H1 (cell line): ENCODE data around the gene FLNC. TPM values are rescaled to one million over a fixed set of nuclear protein-coding genes. Genes with fewer than 3 reads are reported as not detected.

Experiments used
- CTCF ChIA-PET: fragments of 300-600 bp; sonication (Branson Sonifier 250); formaldehyde crosslinking; loops from one replicate; lab custom pipeline; 2021; ENCODE audit not compliant: partially characterized antibody; lab: Charles Lee
- POLR2A ChIA-PET: fragments of 300-600 bp; sonication (Branson Sonifier 250); formaldehyde crosslinking; loops from one replicate; lab custom pipeline; 2021; ENCODE audit warnings: inconsistent platforms; ENCODE audit not compliant: partially characterized antibody; lab: Charles Lee
- DNase-seq, 2 experiments: peaks; one replicate each; pipeline versions ENCODE4 v3.0.0 to v3.0.0-alpha.2; 2010 to 2022; ENCODE audit warnings: low spot score in 2 of 2, low read depth in 1 of 2, mixed read lengths in 1 of 2
- FAIRE-seq: peaks from 2 replicates; lab custom pipeline; 2011; peaks lifted over from hg19 to GRCh38; lab: Jason Lieb, UNC
- H2AFZ ChIP-seq: 2 replicates; pipeline ENCODE4 v1.8.1; 2012; ENCODE audit warnings: low read length, inconsistent platforms
- H2AK5ac ChIP-seq: 2 replicates; pipeline ENCODE4 v1.6.1; 2013; ENCODE audit warnings: low read depth, low read length
- H2BK120ac ChIP-seq: replicated peaks from 2 replicates; pipeline ENCODE3; 2013; ENCODE audit warnings: low read depth, low read length, inconsistent platforms
- H2BK12ac ChIP-seq: 2 replicates; pipeline ENCODE4 v1.6.1; 2013; ENCODE audit warnings: low read depth, low read length
- H2BK15ac ChIP-seq: 2 replicates; pipeline ENCODE4 v1.6.1; 2013; ENCODE audit warnings: low read length
- H2BK20ac ChIP-seq: 2 replicates; pipeline ENCODE4 v1.6.1; 2013; ENCODE audit warnings: low read length
- H2BK5ac ChIP-seq: 2 replicates; pipeline ENCODE4 v1.6.1; 2013; ENCODE audit warnings: low read depth, low read length
- H3K14ac ChIP-seq: 2 replicates; pipeline ENCODE4 v1.6.1; 2013; ENCODE audit warnings: inconsistent platforms; ENCODE audit not compliant: insufficient read length
- H3K18ac ChIP-seq: 2 replicates; pipeline ENCODE4 v1.6.1; 2013; ENCODE audit warnings: low read length; ENCODE audit errors: extremely low read depth
- H3K23ac ChIP-seq: 2 replicates; pipeline ENCODE4 v1.6.1; 2013; ENCODE audit warnings: inconsistent platforms; ENCODE audit not compliant: insufficient read length
- H3K23me2 ChIP-seq: 2 replicates; pipeline ENCODE4 v1.6.1; 2013; ENCODE audit warnings: low read depth, low read length
- H3K27ac ChIP-seq: 2 replicates; pipeline ENCODE4 v1.6.1; 2011; ENCODE audit warnings: low read depth, low read length, inconsistent platforms
- H3K27me3 ChIP-seq, 4 experiments: replicated peaks in 1 of 4; 1 replicate in 1 of 4; 2 replicates in 3 of 4; pipeline versions ENCODE4 v1.6.1 to v1.8.1; 2011 to 2013; ENCODE audit warnings: low read length in 3 of 4, mild to moderate bottlenecking in 3 of 4, inconsistent platforms in 2 of 4, mixed read lengths in 2 of 4, moderate library complexity in 1 of 4; ENCODE audit not compliant: control insufficient read depth in 3 of 4, insufficient read depth in 3 of 4; ENCODE audit errors: extremely low read depth in 1 of 4
- H3K36me3 ChIP-seq, 4 experiments: 2 replicates each; pipeline versions ENCODE4 v1.6.1 to v1.8.1; 2011 to 2013; ENCODE audit warnings: mild to moderate bottlenecking in 4 of 4, low read length in 3 of 4, moderate library complexity in 2 of 4, control low read depth in 1 of 4, inconsistent platforms in 1 of 4; ENCODE audit not compliant: insufficient read depth in 4 of 4, control insufficient read depth in 2 of 4
- H3K4ac ChIP-seq: replicated peaks from 2 replicates; pipeline ENCODE3; 2013; ENCODE audit warnings: low read length, low read depth, mixed read lengths, inconsistent platforms; ENCODE audit not compliant: insufficient read length
- H3K4me1 ChIP-seq, 4 experiments: replicated peaks in 1 of 4; 1 replicate in 1 of 4; 2 replicates in 3 of 4; pipeline versions ENCODE4 v1.6.1 to v1.8.1; 2011 to 2013; ENCODE audit warnings: low read length in 3 of 4, inconsistent platforms in 2 of 4, mixed read lengths in 1 of 4; ENCODE audit not compliant: insufficient read depth in 4 of 4, control insufficient read depth in 3 of 4
- H3K4me2 ChIP-seq, 2 experiments: 2 replicates each; pipeline versions ENCODE4 v1.6.1 to v1.8.1; 2011 to 2013; ENCODE audit warnings: low read depth in 2 of 2, low read length in 2 of 2, control low read depth in 1 of 2, inconsistent platforms in 1 of 2, mild to moderate bottlenecking in 1 of 2; ENCODE audit not compliant: insufficient read depth in 1 of 2
- H3K4me3 ChIP-seq, 4 experiments: fragments of 200-600, 300-600 bp in 1 of 4; sonication (generic), shearing (Covaris generic), sonication (Bioruptor Twin) in 1 of 4; 2 replicates each; pipeline versions ENCODE4 v1.5.1 to v1.8.1; 2011 to 2016; ENCODE audit warnings: low read length in 4 of 4, low read depth in 3 of 4, control low read depth in 2 of 4, inconsistent platforms in 2 of 4, mild to moderate bottlenecking in 2 of 4, mixed read lengths in 1 of 4, moderate library complexity in 1 of 4; ENCODE audit not compliant: insufficient read depth in 2 of 4; ENCODE audit errors: extremely low read depth in 1 of 4
- H3K56ac ChIP-seq: replicated peaks from 2 replicates; pipeline ENCODE3; 2013; ENCODE audit warnings: low read depth, mild to moderate bottlenecking, mixed read lengths, low read length, inconsistent platforms; ENCODE audit not compliant: insufficient read length
- H3K79me1 ChIP-seq: 2 replicates; pipeline ENCODE4 v1.6.1; 2013; ENCODE audit warnings: low read depth, low read length, control low read depth
- H3K79me2 ChIP-seq, 2 experiments: 2 replicates each; pipeline versions ENCODE4 v1.6.1 to v1.8.1; 2012 to 2013; ENCODE audit warnings: low read length in 2 of 2, mild to moderate bottlenecking in 2 of 2, inconsistent platforms in 1 of 2; ENCODE audit not compliant: insufficient read depth in 2 of 2, control insufficient read depth in 1 of 2
- H3K9ac ChIP-seq, 4 experiments: replicated peaks in 1 of 4; 1 replicate in 1 of 4; 2 replicates in 3 of 4; pipeline versions ENCODE4 v1.6.1 to v1.8.1; 2011 to 2013; ENCODE audit warnings: low read depth in 3 of 4, low read length in 3 of 4, control low read depth in 2 of 4, mild to moderate bottlenecking in 2 of 4, moderate library complexity in 2 of 4, inconsistent platforms in 1 of 4; ENCODE audit errors: extremely low read depth in 1 of 4
- H3K9me3 ChIP-seq, 2 experiments: 2 replicates each; pipeline versions ENCODE4 v1.6.1 to v1.8.1; 2012 to 2013; ENCODE audit warnings: mild to moderate bottlenecking in 2 of 2, moderate library complexity in 2 of 2, control low read depth in 1 of 2, inconsistent platforms in 1 of 2, low read depth in 1 of 2, low read length in 1 of 2, mixed read lengths in 1 of 2; ENCODE audit not compliant: insufficient read depth in 2 of 2
- H4K20me1 ChIP-seq, 2 experiments: replicated peaks in 1 of 2; 2 replicates each; pipeline versions ENCODE3 to v1.8.1; 2011 to 2013; ENCODE audit warnings: inconsistent platforms in 2 of 2, low read length in 2 of 2, mild to moderate bottlenecking in 1 of 2; ENCODE audit not compliant: insufficient read depth in 2 of 2, control insufficient read depth in 1 of 2
- H4K5ac ChIP-seq: 2 replicates; pipeline ENCODE4 v1.6.1; 2013; ENCODE audit warnings: low read length, low read depth, mixed read lengths, inconsistent platforms; ENCODE audit not compliant: insufficient read length
- H4K8ac ChIP-seq: 2 replicates; pipeline ENCODE4 v1.8.0; 2013; ENCODE audit warnings: mild to moderate bottlenecking, moderate library complexity, low read length, inconsistent platforms; ENCODE audit not compliant: insufficient read depth; ENCODE audit errors: extremely low read depth
- H4K91ac ChIP-seq: replicated peaks from 2 replicates; pipeline ENCODE3; 2013; ENCODE audit warnings: low read length, mixed read lengths, inconsistent platforms; ENCODE audit not compliant: insufficient read length
- CTBP2 ChIP-seq: IDR thresholded peaks from 2 replicates; pipeline ENCODE4 v1.7.0; 2011; ENCODE audit warnings: borderline replicate concordance, mild to moderate bottlenecking, moderate library complexity, mixed read lengths, low read length; ENCODE audit not compliant: insufficient read depth, insufficient read length
- EP300 ChIP-seq, 2 experiments: IDR thresholded peaks; 1 replicate in 1 of 2; 2 replicates in 1 of 2; pipeline ENCODE4 v1.6.1; 2011 to 2012; ENCODE audit warnings: low read depth in 2 of 2, low read length in 2 of 2, mild to moderate bottlenecking in 2 of 2, borderline replicate concordance in 1 of 2, inconsistent platforms in 1 of 2, moderate library complexity in 1 of 2
- GABPA ChIP-seq: IDR thresholded peaks from 2 replicates; pipeline ENCODE4 v1.6.1; 2011; ENCODE audit warnings: mild to moderate bottlenecking, low read length, moderate library complexity, borderline replicate concordance; ENCODE audit not compliant: insufficient read depth
- HDAC6 ChIP-seq: IDR thresholded peaks from one replicate; pipeline ENCODE4 v1.7.1; 2012; ENCODE audit warnings: low read depth, mild to moderate bottlenecking, inconsistent platforms, low read length, moderate library complexity
- KDM4A ChIP-seq: IDR thresholded peaks from one replicate; pipeline ENCODE4 v1.7.1; 2012; ENCODE audit warnings: low read depth, mild to moderate bottlenecking, moderate library complexity, low read length, inconsistent platforms; ENCODE audit not compliant: severe bottlenecking
- MAFK ChIP-seq: IDR thresholded peaks from 2 replicates; pipeline ENCODE4 v1.6.1; 2012; ENCODE audit warnings: low read depth, mild to moderate bottlenecking, improper control_type of control experiment, low read length
- POLR2AphosphoS5 ChIP-seq: IDR thresholded peaks from 2 replicates; pipeline ENCODE4 v1.6.1; 2011; ENCODE audit warnings: low read depth, low read length
- RBBP5 ChIP-seq: IDR thresholded peaks from 2 replicates; pipeline ENCODE4 v1.7.1; 2012; ENCODE audit warnings: low read depth, mild to moderate bottlenecking, inconsistent platforms, low read length, moderate library complexity, borderline replicate concordance
- RFX5 ChIP-seq: IDR thresholded peaks from 2 replicates; pipeline ENCODE4 v1.6.1; 2011; ENCODE audit warnings: low read depth, low read length, improper control_type of control experiment, borderline replicate concordance
- RXRA ChIP-seq: IDR thresholded peaks from 2 replicates; pipeline ENCODE4 v1.6.1; 2011; ENCODE audit warnings: low read depth, mild to moderate bottlenecking, low read length, moderate library complexity; ENCODE audit not compliant: insufficient read depth
- SIRT6 ChIP-seq: IDR thresholded peaks from one replicate; pipeline ENCODE4 v1.7.1; 2012; ENCODE audit warnings: low read length, inconsistent platforms
- SRF ChIP-seq: IDR thresholded peaks from 2 replicates; pipeline ENCODE4 v1.6.1; 2011; ENCODE audit warnings: mild to moderate bottlenecking, low read depth, low read length, moderate library complexity
- USF2 ChIP-seq: IDR thresholded peaks from 2 replicates; pipeline ENCODE4 v1.6.1; 2011; ENCODE audit warnings: low read length, improper control_type of control experiment
- WGBS, 2 experiments: shearing (Covaris generic) in 1 of 2; methylation state at CpG; one replicate each; pipeline versions ENCODE4 v1.1.6 to v1.1.7; 2013 to 2015; ENCODE audit warnings: low lambda C conversion rate in 2 of 2, mixed read lengths in 2 of 2, inconsistent platforms in 1 of 2, low coverage in 1 of 2, missing lambda C conversion rate in 1 of 2; ENCODE audit not compliant: insufficient replicate concordance in 2 of 2, insufficient coverage in 1 of 2, insufficient read length in 1 of 2; ENCODE audit errors: extremely low coverage in 1 of 2, missing lambda C conversion rate in 1 of 2; 5-methylcytosine and 5-hydroxymethylcytosine counted together
- polyA plus RNA-seq, 7 experiments: library from polyadenylated mRNA; depleted of rRNA in 3 of 7; stranded (reverse) in 5 of 7; unstranded in 2 of 7; fragments of >200 nt in 5 of 7; fragments of 200-250 nt in 2 of 7; gene quantifications; 1 replicate in 5 of 7; 2 replicates in 1 of 7; 4 replicates in 1 of 7; pipeline versions ENCODE4 v1.2.1 to v1.2.3, GENCODE V29; 2011 to 2013; ENCODE audit warnings: missing spikeins in 2 of 7, mixed read lengths in 2 of 7
- total RNA-seq: library from RNA; stranded (reverse); fragmentation: NEBNext Ultra II Directional; extraction: Animal tissue kit (Norgen Biotek cat#: 25700); gene quantifications from 2 replicates; pipeline ENCODE4 v1.2.1, GENCODE V29; 2021

FLNC gene
- total and polyA plus RNA-seq, 2 of the 8 experiments (the other 6 are each of a cell fraction or from before 2014, with no cell fraction given) = 1.9 to 10.7 TPM

DNA sequence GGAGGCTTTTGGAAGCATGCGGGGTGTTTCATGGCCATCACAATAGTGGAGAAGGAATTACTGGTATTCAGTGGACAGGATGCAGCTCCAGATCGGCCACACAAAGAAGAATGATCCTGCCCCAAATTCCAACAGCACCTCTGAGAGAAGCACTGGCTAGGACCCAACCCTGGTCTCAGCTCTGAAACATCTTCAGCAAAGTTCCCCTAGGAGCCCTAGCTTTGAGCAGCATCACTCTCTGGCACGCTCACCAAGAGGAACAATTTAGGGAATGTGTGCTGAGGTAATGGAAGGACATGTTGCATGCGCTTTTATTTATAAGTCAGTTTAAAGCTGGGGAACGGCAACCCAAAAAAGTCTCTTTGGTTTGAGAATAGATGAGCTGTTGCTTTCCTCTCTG, 49.1 kb upstream of the FLNC start:
- H2BK12ac ChIP-seq = no peak overlapping the region
- no peak overlapping the region for H3K14ac ChIP-seq
- peaks cover 4% of the 10 kb centered on the region; the same call in 1 of the 2 replicates for H3K23me2 ChIP-seq
- no peaks in the 10 kb centered on the region for H3K79me2 ChIP-seq
- ChIA-PET CTCF (interaction anchor here (0.6 to 2.2 kb wide), 4 partner anchors 63 to 262 kb away, joined by 3 to 7 read pairs (median 3); no protein-coding TSS in a partner anchor), POLR2A (interaction anchor here (1.3 kb wide), 2 partner anchors 15 to 39 kb away, joined by 3 to 4 read pairs; no protein-coding TSS in a partner anchor)
- no peak overlapping the region for H2BK15ac ChIP-seq
- no peak overlapping the region for H4K91ac ChIP-seq
- no peaks in the 10 kb centered on the region for H3K36me3 ChIP-seq
- no peak overlapping the region for H3K56ac ChIP-seq
- H2AK5ac ChIP-seq = no peak overlapping the region
- no peak overlapping the region for H3K18ac ChIP-seq
- H3K4me1 ChIP-seq = peaks cover 0 to 3% (median 1%) of the 10 kb centered on the region in 4 experiments; a peak in 4 of 7 replicates
- no peak overlapping the region for H2AFZ ChIP-seq
- no peak overlapping the region for H3K4me2 ChIP-seq
- no peak overlapping the region for H4K5ac ChIP-seq
- H3K4me3 ChIP-seq = no peak overlapping the region
- H3K79me1 ChIP-seq = no peaks in the 10 kb centered on the region
- H3K9ac ChIP-seq = no peak overlapping the region
- WGBS, 2 experiments = 94% methylated on average over 5 of the region's 5 CpGs; no CpG with 5 or more reads in 1 of the 2 experiments
- peaks cover 0 to 4% of the 10 kb centered on the region in 2 experiments; a peak in 2 of 4 replicates for H3K9me3 ChIP-seq
- H3K27me3 ChIP-seq = no peaks in the 10 kb centered on the region
- H2BK120ac ChIP-seq = no peak overlapping the region
- no peak overlapping the region for H2BK20ac ChIP-seq
- H3K4ac ChIP-seq = no peak overlapping the region
- FAIRE-seq (no peak), DNase-seq (no peak)
- H3K23ac ChIP-seq = no peak overlapping the region
- H4K8ac ChIP-seq = no peak overlapping the region
- no peak overlapping the region for H2BK5ac ChIP-seq
- H4K20me1 ChIP-seq = no peaks in the 10 kb centered on the region
- no peak overlapping the region for H3K27ac ChIP-seq
- TF ChIP-seq SRF = no peak
- no peak for TF ChIP-seq CTBP2
- no peak for TF ChIP-seq GABPA
- no peak for TF ChIP-seq SIRT6
- no peak for TF ChIP-seq EP300 (IDR thresholded peaks at IDR 0.05; ENCODE audit: borderline replicate concordance in 1 of 2, low read depth in 2 of 2, low read length in 2 of 2)
- no peak for TF ChIP-seq MAFK
- TF ChIP-seq RFX5 = no peak
- no peak for TF ChIP-seq HDAC6
- TF ChIP-seq RXRA = no peak
- TF ChIP-seq USF2 = no peak
- no peak for TF ChIP-seq POLR2AphosphoS5
- no peak for TF ChIP-seq RBBP5
- TF ChIP-seq KDM4A = no peak
